ENCODE data around the gene OR6C74.

OR6C74 gene

GRCh38 chr12:55244309-55244708 is at the start of gene OR6C74:
Gene OR6C74, plus strand, starts transcription at chr12:55244609. Its CDS starts 2,679 bp downstream, at chr12:55247288.
- DNase-seq = no peak

- DNase-seq = no peak
These were observed 23.7 kb upstream of the OR6C74 start, which contains the start of gene OR10A7 for GRCh38 chr12:55220725-55221124. Gene OR10A7, plus strand, starts transcription at chr12:55221025. Its CDS starts 0 bp downstream, at chr12:55221025.

GRCh38 chr12:55226523-55226922 is 17.9 kb upstream of the OR6C74 start:
- no peak for DNase-seq

- no peak for DNase-seq
These were observed 16.8 kb upstream of the OR6C74 start for GRCh38 chr12:55227643-55228042.

GRCh38 chr12:55246159-55246558 is 1.8 kb downstream of the OR6C74 start:
- no peak for DNase-seq

GRCh38 chr12:55250944-55251343 is 6.5 kb downstream of the OR6C74 start:
- no peak for DNase-seq

GRCh38 chr12:55253281-55253680 is 8.9 kb downstream of the OR6C74 start:
- no peak for DNase-seq

GRCh38 chr12:55256831-55257230 is 12.4 kb downstream of the OR6C74 start:
- DNase-seq = no peak

GRCh38 chr12:55258303-55258702 is 13.9 kb downstream of the OR6C74 start:
- DNase-seq = no peak

- no peak for DNase-seq
These were observed 36.6 kb downstream of the OR6C74 start for GRCh38 chr12:55280991-55281390.

- DNase-seq = no peak
These were observed 45.6 kb downstream of the OR6C74 start for GRCh38 chr12:55289999-55290398.
